ENCODE data around the gene TGIF2. TPM values are rescaled to one million over a fixed set of nuclear protein-coding genes. Genes with fewer than 3 reads are reported as not detected.

The TGIF2 gene
- total RNA-seq, 1 donor from 2014 or later: 5.8 TPM

DNA sequence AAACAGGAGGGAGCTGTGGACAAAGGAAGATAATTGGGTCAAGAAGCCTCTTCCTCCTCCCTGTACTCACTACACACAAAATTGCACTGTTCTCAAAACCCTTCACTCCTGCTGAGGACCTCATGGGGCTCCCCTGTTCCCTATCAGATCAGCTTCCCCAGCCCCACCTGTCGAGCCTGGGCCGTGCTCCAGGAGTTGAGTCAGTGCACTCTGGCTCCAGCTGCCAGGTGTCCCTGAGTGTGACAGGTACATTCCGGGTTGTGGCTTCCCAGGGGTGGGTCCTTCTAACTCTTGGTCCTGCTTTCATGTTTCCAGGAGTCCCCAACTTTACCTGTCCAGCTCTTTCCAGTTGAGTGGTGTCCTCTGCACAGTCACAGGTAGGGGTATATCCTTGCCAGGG is 40.6 kb downstream of the TGIF2 start:
- Histone ChIP-seq H3K9me3 (replicated peaks) (no peaks in the 10 kb centered on the region), H3K27me3 (ENCODE audit: low read depth) (no peaks in the 10 kb centered on the region), H3K36me3 (peaks cover 61% of the 10 kb centered on the region), H3K27ac (replicated peaks) (no peak overlapping the region), H3K4me1 (no peaks in the 10 kb centered on the region), H3K4me3 (no peak overlapping the region)
- TF ChIP-seq, protein P1, sequence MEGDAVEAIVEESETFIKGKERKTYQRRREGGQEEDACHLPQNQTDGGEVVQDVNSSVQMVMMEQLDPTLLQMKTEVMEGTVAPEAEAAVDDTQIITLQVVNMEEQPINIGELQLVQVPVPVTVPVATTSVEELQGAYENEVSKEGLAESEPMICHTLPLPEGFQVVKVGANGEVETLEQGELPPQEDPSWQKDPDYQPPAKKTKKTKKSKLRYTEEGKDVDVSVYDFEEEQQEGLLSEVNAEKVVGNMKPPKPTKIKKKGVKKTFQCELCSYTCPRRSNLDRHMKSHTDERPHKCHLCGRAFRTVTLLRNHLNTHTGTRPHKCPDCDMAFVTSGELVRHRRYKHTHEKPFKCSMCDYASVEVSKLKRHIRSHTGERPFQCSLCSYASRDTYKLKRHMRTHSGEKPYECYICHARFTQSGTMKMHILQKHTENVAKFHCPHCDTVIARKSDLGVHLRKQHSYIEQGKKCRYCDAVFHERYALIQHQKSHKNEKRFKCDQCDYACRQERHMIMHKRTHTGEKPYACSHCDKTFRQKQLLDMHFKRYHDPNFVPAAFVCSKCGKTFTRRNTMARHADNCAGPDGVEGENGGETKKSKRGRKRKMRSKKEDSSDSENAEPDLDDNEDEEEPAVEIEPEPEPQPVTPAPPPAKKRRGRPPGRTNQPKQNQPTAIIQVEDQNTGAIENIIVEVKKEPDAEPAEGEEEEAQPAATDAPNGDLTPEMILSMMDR (IDR thresholded peaks at IDR 0.05; ENCODE audit: borderline replicate concordance): no peak
- intact Hi-C loops (cut with micrococcal nuclease): no loop called here
- no peak for DNase-seq

DNA sequence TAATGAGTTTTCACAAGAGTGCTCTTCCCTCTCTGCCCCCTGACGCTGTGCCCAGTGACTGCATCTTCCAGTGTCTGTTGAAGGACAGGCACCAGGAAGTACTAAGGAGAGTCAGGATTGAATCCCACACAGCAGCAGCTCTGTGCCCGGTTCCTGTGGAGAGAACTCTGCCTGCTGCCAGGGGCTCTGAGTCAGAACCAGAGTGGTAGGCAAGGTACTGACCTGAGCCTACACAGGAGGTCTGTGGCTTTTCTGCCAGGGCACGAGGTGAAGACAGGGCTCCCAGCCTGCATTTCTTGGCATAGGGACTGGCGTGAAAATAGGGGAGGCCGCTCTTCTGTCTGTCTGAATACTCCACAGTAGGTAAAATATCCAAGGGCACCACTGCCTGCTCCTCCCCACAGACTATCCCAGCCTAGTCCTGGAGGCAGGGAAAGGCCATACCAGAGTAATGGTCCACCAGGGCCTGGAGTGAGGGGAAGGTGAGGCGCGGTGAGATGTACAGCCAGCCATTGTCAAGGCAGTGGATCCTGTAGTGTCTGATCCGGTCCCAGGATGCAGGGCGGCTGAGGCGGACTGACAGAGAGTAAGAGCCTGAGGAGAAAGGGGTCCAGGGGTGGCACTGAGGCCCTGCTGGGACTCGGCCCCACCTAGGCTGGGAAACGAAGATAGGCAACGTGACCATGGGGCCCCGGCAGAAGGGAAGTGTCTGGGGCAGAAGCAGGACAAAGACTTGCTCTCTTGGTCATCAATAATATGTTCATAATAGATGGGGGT is 41.6 kb downstream of the TGIF2 start:
- Histone ChIP-seq H3K27me3 (ENCODE audit: low read depth) (no peaks in the 10 kb centered on the region), H3K27ac (replicated peaks) (no peak overlapping the region), H3K4me3 (no peak overlapping the region), H3K4me1 (no peaks in the 10 kb centered on the region), H3K36me3 (peaks cover 54% of the 10 kb centered on the region), H3K9me3 (replicated peaks) (no peaks in the 10 kb centered on the region)
- intact Hi-C loops (cut with micrococcal nuclease): no loop called here
- DNase-seq: no peak
- TF ChIP-seq, protein P1 (IDR thresholded peaks at IDR 0.05; ENCODE audit: borderline replicate concordance): no peak

DNA sequence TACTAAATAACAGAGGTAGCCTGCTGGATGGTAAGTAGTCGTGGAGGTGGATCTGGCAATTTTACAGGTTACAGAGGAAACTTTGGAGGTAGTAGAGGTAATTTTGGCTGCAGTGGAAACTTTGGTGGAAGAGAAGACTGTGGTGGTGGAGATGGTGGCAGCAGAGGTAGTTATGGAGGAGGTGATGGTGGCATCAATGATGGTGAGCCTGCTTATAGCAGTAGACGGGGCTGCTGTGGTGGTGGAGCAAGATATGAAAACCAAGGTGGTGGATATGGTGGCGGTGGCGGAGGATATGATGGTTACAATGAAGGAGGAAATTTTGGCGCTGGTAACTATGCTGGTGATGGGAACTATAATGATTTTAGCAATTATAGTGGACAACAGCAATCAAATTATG is 47.5 kb downstream of the TGIF2 start:
- no peak for DNase-seq
- intact Hi-C loops (cut with micrococcal nuclease): no loop called here
- no peaks in the 10 kb centered on the region for H3K9me3 ChIP-seq (replicated peaks)
- H3K4me3 ChIP-seq: no peak overlapping the region
- TF ChIP-seq, protein P1 (IDR thresholded peaks at IDR 0.05; ENCODE audit: borderline replicate concordance): no peak
- no peak overlapping the region for H3K27ac ChIP-seq (replicated peaks)
- peaks cover 11% of the 10 kb centered on the region for H3K4me1 ChIP-seq
- no peaks in the 10 kb centered on the region for H3K27me3 ChIP-seq (ENCODE audit: low read depth)
- no peaks in the 10 kb centered on the region for H3K36me3 ChIP-seq

DNA sequence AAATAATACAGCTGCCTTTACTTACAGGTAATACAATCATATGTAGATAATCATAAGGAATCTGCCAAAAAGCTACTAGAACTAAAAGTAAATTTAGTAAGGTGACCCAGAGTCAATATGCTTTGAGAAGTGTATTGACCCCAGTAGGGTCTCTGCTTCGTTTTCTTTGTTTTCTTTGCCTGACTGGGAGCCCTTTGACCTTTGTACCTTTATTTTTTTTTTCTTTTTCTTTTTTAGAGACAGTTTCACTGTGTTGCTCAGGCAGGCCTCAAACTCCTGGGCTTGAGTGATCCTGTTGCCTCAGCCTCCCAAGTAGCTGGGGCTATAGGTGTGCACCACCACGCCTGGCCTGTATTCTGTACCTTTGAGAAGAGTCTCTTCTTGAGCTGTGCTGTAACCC is 50.0 kb downstream of the TGIF2 start:
- Histone ChIP-seq H3K4me3 (no peak overlapping the region), H3K9me3 (replicated peaks) (no peaks in the 10 kb centered on the region), H3K4me1 (peaks cover 11% of the 10 kb centered on the region), H3K27ac (replicated peaks) (no peak overlapping the region), H3K27me3 (ENCODE audit: low read depth) (no peaks in the 10 kb centered on the region), H3K36me3 (no peaks in the 10 kb centered on the region)
- intact Hi-C loops (cut with micrococcal nuclease): no loop called here
- no peak for DNase-seq
- TF ChIP-seq, protein P1 (IDR thresholded peaks at IDR 0.05; ENCODE audit: borderline replicate concordance): no peak

DNA sequence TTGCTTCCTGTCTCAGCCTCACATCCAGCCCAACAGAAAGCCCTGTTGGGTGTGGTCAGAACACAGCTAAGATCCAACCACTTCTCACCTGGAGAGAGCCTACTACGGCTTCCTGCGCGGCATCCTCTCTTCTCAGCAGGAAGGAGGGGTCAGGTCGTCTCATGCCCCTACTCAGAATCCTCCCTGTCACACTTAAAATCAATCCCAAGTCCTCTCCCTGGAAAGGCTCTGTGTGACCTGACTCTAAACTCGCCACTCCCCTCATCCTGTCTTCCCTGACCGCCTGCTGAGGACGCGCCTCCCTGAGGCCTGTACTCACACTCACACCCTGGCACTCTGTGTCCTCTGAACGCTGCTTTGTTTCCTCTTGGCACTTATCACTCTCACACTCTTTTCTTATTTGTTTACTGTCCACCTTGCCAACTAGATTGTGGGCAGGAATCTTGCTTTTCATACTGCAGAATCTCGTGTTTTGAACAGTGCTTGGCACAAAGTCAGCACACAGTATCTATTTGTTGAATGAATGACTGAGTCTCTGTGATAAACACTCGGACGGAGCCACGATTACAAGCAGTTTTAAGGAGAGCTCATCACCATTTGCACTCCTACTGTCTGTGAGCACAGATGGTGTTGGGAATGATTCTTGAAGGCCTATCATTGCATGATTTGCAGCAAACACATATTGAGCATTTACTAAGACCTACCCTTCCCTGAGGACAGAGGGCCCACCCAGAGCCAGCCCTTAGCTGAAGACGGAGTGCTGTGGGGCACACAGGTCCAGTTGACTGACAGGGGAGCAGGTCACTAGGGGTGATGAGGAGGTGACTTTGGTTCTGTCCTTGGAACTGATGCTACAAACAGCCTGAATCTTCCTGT is 50.9 kb downstream of the TGIF2 start:
- DNase-seq: no peak
- Histone ChIP-seq H3K36me3 (no peaks in the 10 kb centered on the region), H3K4me3 (no peak overlapping the region), H3K9me3 (replicated peaks) (no peaks in the 10 kb centered on the region), H3K4me1 (peaks cover 11% of the 10 kb centered on the region), H3K27ac (replicated peaks) (peak overlapping the region; percentile 59), H3K27me3 (ENCODE audit: low read depth) (no peaks in the 10 kb centered on the region)
- TF ChIP-seq, protein P1 (IDR thresholded peaks at IDR 0.05; ENCODE audit: borderline replicate concordance): no peak
- intact Hi-C loops (cut with micrococcal nuclease): no loop called here
